ENCODE data around the gene HSPA6.

- TF ChIP-seq CTCF (IDR thresholded peaks at IDR 0.05; ENCODE audit: poor library complexity) (no peak), EZH2phosphoT487 (IDR thresholded peaks at IDR 0.05; ENCODE audit: low read depth, severe bottlenecking, unreplicated experiment) (no peak)
Measured at GRCh38 chr1:161502181-161502580, 22.2 kb upstream of the HSPA6 start.
